ENCODE data around the gene C22orf23.
"Not testable (repeated sequence)": the region's sequence is repeated elsewhere in the genome, so short reads cannot be mapped to it uniquely, and the experiment has no call there.

Gene C22orf23

DNA sequence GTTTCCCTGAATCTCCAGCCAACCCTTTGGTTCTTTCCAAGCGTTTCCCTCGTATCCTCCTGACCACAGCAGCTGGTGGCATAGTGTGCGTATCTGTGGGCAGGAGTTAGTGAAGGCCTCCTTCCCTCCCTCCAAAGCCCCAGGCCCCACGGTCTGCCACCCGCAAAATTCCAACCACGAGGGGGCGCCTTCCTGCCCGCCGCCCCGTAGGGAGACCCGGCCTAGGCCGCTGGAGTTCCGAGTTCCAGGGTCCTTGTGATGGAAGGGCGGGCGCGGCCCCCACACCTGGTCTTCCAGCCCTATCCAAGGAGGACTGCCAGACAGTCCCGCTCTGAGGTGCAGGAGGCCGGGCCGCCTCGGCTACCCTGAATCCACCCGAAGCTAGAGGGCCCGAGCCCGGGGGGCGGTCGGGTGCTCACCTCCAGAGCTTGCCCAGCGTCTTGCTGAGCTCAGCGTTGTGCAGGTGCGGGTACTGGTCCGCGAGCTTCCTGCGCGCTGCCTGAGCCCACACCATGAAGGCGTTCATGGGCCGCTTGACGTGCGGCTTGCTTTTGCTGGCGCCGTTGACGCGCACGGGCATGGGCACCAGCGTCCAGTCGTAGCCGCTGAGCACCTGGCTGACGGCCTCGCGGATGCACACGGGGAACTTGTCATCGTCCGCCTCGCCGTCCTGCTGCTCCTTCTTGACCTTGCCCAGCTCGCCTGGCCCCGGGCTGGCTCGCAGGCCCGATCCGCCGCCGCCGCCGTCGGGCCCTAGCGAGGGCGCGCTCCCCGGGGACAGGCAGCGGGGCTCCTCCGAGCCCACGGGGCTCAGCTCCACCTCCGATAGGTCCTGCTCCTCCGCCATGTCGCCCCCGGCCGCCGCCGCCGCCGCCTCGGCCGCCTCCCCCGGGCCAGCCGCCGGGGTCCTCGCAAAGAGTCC is 29.8 kb upstream of the C22orf23 start:
- DNase-seq (ENCODE audit: insufficient read length, low spot score) (no peak), FAIRE-seq (no peak)

DNA sequence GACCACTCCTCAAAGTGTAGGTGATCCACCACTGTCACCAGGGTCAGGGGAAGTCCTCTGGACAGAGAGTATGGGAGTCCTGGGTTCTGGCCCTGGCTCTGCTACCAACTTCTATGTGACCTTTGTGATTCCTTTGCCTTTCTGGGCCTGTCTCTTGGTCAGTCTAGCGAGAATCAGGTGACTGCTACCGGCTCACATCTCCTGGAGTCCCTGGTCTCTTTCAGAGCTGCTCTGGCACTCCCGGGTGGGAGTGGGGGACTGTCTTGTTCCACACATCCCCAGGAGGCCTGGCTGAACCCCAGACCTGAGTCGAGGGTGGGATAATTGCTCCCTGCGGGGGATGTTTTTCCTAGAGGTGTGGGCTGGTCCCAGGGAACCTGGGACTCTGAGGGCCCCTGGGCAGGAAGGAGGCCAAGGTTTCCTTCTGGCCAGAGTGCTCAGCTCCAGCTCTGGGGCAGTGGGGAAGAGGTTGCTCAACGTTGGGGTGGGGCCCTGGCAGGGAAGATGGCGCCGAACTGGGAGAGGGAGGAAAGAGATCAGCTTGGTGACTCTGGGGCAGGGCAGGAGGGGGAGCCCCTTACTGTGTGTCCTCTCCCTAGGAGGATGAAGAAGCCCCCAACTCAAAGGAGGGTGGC is 28.9 kb upstream of the C22orf23 start:
- no peak for FAIRE-seq
- no peak for DNase-seq (ENCODE audit: insufficient read length, low spot score)

DNA sequence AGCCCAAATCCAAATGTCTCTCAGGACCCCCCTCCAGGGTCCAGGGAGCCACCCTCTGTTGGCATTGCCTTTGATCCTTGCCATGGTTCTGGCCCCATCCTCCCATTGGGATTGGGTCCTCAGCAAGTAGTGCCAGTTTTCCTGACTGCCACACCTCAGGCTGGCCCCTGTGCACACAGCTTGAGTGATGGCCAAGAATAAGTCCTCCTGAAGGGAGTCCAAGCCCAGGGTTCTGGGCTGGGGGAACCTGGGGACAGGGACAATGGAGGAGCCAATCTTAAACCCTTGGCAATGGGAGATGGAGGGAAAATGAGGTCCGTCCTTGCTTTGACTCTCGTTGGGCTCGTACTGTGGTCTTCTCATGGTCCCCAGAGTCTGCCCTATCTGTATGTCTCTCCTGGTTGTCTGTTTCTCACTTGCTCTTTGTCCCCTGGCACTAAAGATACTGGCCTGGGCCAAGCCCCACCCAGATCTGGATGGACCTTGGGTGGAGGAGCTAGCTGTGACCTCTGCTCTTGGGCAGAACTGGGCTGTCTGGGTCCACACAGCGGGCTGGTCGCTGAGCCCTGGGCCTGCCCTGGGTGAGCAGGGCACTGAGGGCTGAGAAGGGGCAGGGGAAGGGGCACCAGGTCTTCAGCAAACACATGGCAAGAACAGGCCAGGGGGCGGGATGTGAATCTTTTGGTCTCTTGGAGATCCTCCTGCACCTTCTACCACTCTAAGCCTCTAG is 28.0 kb upstream of the C22orf23 start:
- no peak for DNase-seq (ENCODE audit: insufficient read length, low spot score)
- FAIRE-seq, result no peak

DNA sequence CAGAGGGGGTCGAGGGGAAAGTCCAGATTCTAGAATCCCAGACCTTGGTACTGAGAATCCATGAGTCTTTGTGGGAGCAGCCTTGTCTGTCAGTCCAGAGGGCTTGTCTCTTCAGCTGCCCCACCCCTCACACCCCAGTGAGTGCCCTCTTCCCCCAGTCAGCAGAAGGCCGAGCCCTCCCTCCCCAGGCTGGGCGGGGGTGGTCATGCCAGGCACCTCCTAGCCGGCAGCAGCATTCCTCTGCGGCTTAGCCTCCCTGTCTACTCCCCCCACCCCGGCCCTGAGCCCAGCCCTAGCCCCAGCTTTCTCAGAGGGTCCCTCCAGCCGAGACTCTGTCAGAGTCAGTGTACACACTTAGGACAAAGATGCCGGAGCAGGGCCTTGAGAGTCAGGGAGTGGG is 26.4 kb upstream of the C22orf23 start:
- no peak for FAIRE-seq

DNA sequence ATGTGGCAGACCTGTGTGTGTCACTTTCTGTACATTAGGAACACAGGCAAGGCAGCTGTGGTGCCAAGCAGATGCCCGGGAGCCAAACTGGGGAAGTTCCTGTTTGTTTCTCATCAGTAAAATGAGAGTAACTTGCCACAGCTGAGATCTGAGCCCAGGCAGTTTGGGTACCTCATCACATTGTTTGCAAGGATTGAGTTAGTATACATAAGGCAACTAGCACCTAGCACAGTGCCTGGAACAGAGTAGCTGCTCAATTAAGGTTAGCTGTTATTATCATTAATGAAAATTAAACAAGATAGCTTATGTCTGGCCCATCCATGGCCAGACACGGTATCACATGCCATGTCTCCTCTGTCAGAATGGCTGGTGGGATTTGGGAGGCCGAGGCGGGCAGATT is 23.1 kb upstream of the C22orf23 start:
- DNase-seq (ENCODE audit: insufficient read length, low spot score) (no peak), FAIRE-seq (no peak)

More for the DNA sequence above, 26.4 kb upstream of the C22orf23 start:
- no peak for DNase-seq (ENCODE audit: insufficient read length, low spot score)

DNA sequence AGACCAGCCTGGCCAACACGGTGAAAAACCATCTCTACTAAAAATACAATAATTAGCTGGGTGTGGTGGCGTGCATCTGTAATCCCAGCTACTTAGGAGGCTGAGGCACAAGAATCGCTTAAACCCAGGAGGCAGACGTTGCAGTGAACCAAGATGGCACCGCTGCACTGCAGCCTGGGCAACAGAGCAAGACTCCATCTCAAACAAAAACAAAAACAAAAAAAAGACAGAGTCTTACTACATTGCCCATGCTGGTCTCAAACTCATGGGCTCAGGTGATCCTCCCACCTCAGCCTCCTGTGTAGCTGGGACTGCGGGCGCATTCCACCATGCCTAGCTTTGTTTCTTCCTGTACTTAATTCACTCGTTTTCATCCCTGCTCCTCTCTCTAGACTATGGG is 22.6 kb upstream of the C22orf23 start:
- not testable (repeated sequence) for DNase-seq (ENCODE audit: insufficient read length, low spot score); FAIRE-seq

DNA sequence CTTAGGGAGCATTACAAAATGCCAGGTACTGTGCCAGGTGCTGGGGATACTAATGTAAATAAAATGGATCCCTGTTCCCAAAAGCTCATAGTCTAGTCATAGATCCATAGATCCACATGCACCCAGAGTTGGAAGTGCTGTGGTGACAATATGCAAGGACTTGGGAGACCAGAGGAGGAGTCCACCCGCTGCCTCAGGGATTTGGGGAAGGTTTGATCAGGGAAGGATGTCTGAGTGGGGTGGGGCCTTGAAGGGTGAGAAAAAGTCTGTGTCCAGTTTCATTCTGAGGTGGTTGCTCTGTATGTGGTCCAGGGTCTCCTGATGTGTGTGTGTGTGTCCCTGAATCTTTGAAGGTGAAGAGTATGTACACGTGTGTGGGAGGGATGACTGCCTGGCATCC is 21.8 kb upstream of the C22orf23 start:
- DNase-seq (ENCODE audit: insufficient read length, low spot score) (no peak), FAIRE-seq (no peak)

DNA sequence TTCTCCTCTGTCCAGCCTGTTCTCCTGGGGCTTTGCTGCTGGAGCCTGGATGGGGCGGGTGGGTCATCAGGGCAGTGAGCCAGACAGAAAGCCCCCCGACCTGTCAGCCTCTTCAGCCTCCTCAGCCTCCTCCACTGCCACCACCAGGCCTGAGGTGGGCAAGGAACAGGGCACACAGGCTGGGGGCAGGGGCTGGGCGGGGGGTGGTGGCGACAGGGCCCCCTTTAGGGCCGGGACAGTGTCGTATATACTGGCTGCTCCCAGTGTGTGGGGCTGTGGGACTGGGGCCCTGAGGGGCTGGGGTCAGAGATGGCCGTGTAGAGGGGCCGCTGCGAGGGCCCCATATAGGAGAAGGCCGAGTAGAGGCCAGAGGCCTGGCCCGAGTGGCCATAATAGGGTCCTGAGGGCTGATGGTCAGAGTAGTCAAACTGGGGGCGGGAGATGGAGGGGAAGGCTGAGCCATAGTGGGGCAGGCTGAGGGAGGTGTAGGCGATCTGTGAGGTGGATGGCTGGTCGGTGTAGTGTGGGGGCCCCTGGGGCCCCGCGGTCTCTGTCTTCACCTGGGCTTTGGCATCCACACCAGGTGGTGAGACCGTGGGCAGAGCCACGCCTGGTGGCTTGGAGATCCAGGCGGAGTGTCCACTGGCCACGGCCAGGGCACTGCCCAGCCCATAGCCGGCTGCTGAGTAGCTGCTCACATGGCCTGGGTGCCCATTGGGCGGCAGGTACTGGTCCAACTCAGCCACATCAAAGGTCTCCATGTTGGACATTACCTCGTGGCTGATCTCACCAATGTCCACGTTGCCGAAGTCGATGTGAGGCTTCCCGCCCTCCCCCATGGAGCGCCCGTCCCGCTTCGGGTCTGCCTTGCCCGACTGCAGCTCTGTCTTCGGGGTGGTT is 20.1 kb upstream of the C22orf23 start:
- no peak for FAIRE-seq

DNA sequence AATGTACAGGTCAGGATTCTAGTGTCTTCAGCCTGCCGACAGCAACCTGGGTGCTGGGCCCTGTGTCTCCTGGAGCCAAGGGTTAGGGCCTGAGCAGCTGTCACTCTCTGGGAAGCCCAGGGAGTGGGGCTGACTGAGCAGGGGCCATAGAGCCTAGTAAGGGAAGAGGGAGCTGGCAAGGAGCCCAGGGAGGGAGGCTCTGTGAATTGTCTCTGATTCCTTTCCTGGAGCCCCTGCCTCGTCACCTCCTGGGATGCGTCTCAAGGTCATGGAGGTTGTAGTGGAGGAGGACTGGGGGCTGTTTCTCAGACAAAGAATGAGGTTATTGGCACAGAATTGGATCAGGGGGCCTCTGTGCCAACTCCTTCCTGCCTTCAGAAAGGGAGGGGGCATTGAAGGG is 19.1 kb upstream of the C22orf23 start:
- no peak for DNase-seq (ENCODE audit: insufficient read length, low spot score)
- no peak for FAIRE-seq

More for the DNA sequence above, 20.1 kb upstream of the C22orf23 start:
- DNase-seq (ENCODE audit: insufficient read length, low spot score), result no peak

DNA sequence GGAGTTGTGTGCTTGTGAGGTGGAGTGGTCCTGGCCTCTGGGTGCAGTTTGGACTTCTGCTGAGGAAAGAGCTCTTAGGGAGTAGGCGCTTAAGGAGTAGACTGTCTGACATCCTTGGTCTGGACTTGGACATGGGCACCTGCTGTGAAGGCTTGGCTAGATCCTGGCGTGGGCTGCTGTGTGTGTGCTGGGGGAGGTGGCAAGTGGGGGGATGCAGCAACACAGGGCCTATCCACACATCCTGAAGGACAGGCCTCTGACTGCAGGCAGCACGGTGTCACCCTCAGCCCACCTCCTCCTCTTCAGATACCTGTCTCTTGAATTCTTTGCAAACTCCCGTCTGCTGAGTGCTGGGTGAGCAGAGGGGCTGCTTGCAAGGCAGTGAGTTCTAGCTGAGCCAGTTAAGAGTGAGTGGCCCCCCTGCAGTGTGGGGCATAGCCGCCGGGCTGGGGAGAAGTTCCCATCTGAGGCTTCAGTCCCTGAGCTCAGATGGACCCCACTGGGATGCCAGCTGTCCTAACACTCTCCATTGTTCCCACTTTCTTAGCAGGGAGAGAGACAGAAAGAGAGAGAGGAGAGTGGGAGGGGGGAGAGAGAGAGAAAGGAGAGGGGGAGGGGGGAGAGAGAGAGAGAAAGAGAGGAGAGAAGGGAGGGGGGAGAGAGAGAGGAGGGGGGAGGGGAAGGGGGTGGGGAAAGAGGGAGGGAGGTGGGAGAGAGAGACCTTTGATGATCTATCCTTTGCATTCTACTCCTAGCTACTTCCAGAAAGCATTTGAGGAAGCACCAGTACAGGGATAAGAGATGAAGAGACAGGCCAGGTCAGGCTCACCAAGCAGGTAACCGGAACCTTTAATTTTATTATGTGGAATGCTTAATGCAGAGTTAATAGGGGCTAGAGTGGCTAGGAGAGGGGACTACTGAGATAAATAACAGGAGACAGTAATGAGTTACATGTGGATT is 18.4 kb upstream of the C22orf23 start:
- DNase-seq (ENCODE audit: insufficient read length, low spot score), result no peak

DNA sequence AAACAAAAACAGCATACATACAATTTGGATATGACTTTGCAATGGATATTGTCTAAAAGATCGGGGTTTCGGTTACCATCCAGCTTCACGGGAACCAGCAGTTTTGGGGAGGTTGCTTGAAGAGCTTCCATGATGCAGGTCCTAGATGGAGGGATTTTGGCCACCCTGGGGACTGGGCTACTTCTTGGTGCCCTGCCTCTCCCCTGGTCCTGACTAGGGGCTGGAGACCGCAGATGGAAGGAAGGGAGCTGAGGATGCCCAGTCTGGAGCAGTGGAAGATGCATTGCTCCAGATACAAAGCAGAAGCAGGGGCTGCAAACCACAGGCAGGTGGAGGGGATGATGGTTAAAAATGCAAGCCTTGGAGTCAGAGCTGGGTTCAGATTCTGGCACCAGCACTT is 17.5 kb upstream of the C22orf23 start:
- DNase-seq (ENCODE audit: insufficient read length, low spot score), result no peak
- no peak for FAIRE-seq

More for the DNA sequence above, 18.4 kb upstream of the C22orf23 start:
- no peak for FAIRE-seq

DNA sequence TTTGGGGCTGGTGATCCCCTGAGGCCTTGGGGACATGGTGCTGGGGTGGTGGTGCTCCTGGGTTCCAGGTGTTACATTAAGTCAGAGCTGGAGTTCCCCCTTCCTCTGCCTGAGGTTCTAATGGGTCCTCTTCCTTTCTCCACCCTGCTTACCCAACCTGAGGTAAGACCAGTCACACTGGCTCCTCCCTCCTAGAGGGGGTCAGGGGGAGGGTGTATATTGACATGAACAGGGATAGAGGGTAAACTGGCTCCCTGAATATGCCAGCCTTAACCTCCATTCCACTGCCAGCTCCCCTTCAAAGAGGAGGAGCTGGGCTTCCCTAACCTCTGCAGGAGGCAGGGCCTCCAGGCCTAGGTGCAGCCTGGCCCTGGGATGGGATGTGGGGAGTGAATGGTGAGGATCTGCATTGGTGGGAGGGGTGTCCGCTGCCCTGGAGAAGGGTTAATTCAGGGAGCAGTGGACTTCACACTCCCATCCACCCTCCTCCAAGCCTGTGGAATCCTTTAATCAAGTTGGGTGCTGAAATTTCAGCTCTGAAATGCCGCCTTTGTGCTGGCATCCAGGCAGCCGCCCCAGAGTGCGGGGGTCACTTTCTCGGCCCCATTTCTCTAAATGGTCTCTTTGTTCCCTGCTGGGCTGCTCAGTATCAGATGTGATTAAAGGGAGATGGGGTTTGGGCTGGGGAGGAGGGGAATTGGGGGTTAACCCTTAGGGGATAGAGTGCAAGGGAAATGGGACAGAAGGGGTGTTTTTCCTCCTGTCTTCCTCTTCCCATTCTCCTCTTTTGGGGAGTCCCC is 15.3 kb upstream of the C22orf23 start:
- no peak for DNase-seq (ENCODE audit: insufficient read length, low spot score)
- FAIRE-seq, result no peak

DNA sequence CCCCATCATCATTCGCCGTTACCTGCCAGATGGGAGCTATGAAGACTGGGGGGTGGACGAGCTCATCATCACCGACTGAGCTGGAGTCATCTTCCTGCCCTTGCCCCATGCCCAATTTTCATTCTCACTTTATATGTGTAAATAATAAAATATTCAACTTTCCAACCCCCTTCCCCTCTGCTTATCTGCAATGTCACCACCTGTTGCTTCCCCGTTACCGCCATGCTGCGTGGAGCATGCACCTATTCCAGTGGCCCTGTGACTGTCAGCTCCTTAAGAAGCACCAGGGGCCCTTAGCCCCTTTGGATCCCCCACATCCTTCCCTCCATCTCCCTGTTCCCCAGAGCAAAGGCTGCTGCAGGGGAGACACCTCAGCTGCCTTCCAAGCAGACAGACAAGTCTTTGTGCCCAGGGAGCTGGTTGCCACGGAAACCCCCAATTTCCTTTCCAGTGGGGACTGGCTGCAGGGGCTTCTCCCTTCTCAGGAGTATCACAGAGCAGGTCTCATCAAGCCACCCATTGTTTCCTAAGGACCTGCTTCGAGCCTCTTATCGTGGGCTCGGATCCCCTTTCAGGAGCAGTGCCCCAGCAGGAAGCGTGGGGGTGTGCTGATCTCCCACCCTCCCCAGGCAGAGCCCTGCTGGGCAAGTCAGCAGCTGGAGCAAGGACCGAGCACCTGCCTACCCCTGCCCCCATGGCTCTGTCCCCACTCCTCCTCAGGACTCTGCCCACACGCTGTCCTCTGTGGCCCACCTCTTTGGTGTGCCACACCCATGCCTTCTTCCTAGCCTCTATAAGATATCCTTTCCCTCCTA is 14.4 kb upstream of the C22orf23 start:
- DNase-seq (ENCODE audit: insufficient read length, low spot score) (no peak), FAIRE-seq (no peak)

DNA sequence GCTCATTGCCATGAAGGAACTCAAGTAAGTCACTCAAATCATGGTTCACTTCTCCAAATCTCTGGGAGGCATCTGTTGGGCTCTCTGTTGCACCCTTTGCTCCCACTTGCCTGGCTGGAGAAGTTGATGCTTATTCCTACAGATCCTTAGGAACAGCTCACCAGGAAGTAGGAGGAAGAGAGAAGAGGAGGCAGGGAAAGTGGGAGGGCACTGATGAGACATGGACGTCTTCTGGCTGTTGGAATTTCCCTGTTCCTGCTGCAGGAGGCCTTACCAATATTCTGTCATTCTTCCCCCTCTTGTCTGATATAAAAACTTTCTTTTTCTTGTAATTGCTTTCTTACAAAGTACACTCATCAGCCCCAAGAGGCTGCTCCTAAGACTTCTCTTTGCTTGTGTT is 13.7 kb upstream of the C22orf23 start:
- no peak for FAIRE-seq
- no peak for DNase-seq (ENCODE audit: insufficient read length, low spot score)

DNA sequence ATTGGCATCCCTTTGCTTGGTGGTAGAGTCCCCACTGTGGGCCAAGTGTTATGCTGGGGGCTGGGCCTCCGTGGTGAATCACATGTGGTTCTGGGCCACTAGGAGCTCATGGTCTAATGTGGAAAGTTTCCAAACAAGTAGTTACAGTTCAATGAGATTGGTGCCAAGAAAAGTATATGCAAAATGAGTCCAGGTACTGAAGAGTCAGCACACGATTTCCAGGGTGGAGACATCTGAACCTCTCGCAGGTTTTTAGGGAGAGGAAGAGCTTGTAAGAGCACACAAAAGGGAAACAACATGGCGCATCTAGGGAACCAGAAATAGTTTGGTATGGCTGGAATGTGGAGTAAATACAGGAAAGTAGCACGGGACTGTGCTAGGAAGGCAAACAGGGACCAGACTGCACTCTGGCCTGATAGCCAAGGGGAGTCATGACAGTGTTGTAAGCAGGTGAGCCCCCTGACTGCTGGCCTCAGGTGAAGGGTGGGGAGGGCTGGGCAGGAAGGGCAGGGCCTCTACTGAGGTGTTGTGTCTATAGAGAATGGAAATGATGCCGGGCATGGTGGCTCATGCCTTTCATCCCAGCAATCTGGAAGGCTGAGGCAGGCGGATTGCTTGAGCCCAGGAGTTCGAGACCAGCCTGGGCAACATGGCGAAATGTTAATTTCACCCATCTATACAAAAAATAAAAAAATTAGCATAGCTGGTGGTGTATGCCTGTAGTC is 12.7 kb upstream of the C22orf23 start:
- no peak for FAIRE-seq

DNA sequence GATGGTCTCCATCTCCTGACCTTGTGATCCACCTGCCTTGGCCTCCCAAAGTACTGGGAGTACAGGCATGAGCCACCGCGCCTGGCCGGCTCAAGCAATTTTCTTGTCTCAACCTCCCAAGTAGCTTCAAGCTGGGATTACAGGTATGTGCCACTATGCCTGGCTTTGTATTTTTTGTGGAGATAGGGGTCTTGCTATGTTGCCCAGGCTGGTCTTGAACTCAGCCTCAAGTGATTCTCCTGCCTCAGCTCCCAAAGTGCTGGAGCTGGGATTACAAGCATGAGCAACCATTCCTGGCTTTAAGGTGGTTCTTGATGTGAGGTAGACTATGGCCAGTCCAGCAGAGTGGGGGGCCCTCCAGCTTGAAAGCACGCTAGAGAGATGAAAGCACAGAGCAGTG is 7.7 kb upstream of the C22orf23 start:
- DNase-seq (ENCODE audit: insufficient read length, low spot score), result no peak
- no peak for FAIRE-seq

More for the DNA sequence above, 12.7 kb upstream of the C22orf23 start:
- DNase-seq (ENCODE audit: insufficient read length, low spot score), result no peak

DNA sequence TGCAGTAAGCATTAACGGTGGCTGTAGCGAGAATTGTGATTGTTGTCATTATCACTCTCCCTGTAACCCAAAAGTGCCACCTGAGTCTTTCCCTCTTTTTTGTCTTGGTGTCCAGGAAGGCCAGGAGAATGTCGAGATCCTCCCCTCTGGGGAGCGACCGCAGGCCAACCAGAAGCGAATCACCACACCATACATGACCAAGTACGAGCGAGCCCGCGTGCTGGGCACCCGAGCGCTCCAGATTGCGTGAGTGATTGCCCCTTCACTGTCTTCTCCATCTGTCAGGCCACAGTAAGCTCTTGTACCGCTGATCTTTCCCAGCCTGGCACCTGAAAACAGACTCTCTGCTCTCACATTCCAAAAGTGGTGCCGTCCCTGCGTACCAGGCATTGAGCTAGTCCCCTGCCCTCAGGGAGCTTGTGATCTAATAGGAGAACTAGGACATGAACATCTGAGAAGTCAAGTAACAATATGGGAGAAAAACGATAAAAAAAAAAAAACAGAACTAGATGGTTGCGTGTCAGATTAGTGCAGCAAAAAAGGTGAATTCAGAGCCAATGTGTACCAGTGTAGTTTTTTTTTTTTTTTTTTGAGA is 5.9 kb upstream of the C22orf23 start:
- FAIRE-seq, result no peak
- DNase-seq (ENCODE audit: insufficient read length, low spot score), result no peak

Measured in GM19239 (cell line).